ENCODE data around the gene BMPR1A.

The BMPR1A gene

GRCh38 chr10:86751477-86751876, 4.9 kb upstream of the BMPR1A start (continued):
- no peak for TF ChIP-seq PATZ1 (CRISPR knock-in tag; IDR thresholded peaks at IDR 0.05; ENCODE audit: borderline replicate concordance)

GRCh38 chr10:86752311-86752710, 4.1 kb upstream of the BMPR1A start:
- ATAC-seq, result no peak
- TF ChIP-seq ZFP30 (CRISPR knock-in tag; IDR thresholded peaks at IDR 0.05) (no peak), ZNF8 (CRISPR knock-in tag; IDR thresholded peaks at IDR 0.05) (no peak), PATZ1 (CRISPR knock-in tag; IDR thresholded peaks at IDR 0.05; ENCODE audit: borderline replicate concordance) (no peak), ISL1 (CRISPR knock-in tag; IDR thresholded peaks at IDR 0.05) (no peak), POU6F1 (CRISPR knock-in tag; IDR thresholded peaks at IDR 0.05; ENCODE audit: borderline replicate concordance, low read depth) (no peak), SNAI2 (CRISPR knock-in tag; IDR thresholded peaks at IDR 0.05) (no peak), ZC3H10 (CRISPR knock-in tag; IDR thresholded peaks at IDR 0.05) (no peak), ZNF70 (CRISPR knock-in tag; IDR thresholded peaks at IDR 0.05) (no peak)

- TF ChIP-seq CREB5 (CRISPR knock-in tag; IDR thresholded peaks at IDR 0.05; ENCODE audit: low read depth) (no peak), ISL1 (CRISPR knock-in tag; IDR thresholded peaks at IDR 0.05) (no peak), ZC3H10 (CRISPR knock-in tag; IDR thresholded peaks at IDR 0.05) (no peak), ESRRG (CRISPR knock-in tag; IDR thresholded peaks at IDR 0.05) (no peak), OSR1 (CRISPR knock-in tag; IDR thresholded peaks at IDR 0.05) (no peak), PATZ1 (CRISPR knock-in tag; IDR thresholded peaks at IDR 0.05; ENCODE audit: borderline replicate concordance) (no peak), GLIS3 (CRISPR knock-in tag; IDR thresholded peaks at IDR 0.05) (no peak), ARNTL (CRISPR knock-in tag; IDR thresholded peaks at IDR 0.05; ENCODE audit: borderline replicate concordance, low read depth) (no peak), ZNF70 (CRISPR knock-in tag; IDR thresholded peaks at IDR 0.05) (no peak), TCF4 (CRISPR knock-in tag; IDR thresholded peaks at IDR 0.05; ENCODE audit: borderline replicate concordance) (no peak), TSHZ2 (CRISPR knock-in tag; IDR thresholded peaks at IDR 0.05) (no peak), CSDC2 (CRISPR knock-in tag; IDR thresholded peaks at IDR 0.05) (no peak), ZFP3 (CRISPR knock-in tag; IDR thresholded peaks at IDR 0.05) (no peak), ZFP30 (CRISPR knock-in tag; IDR thresholded peaks at IDR 0.05) (no peak), RARB (CRISPR knock-in tag; IDR thresholded peaks at IDR 0.05) (no peak), PPARA (CRISPR knock-in tag; IDR thresholded peaks at IDR 0.05; ENCODE audit: borderline replicate concordance) (no peak)
- ATAC-seq, result no peak
These were observed 3.4 kb upstream of the BMPR1A start for GRCh38 chr10:86753051-86753450.

Measured in SK-N-SH treated with all-trans-retinoic acid at 6 μM for 48 hours (cell line).